Calu3 (cell line): ENCODE data around the gene AKAP9. TPM values are rescaled to one million over a fixed set of nuclear protein-coding genes. Genes with fewer than 3 reads are reported as not detected.

ENCODE experiments used
- BruUV-seq: library from RNA; stranded (reverse); fragments of 400-500 nt; replicated peaks from 2 replicates; lab custom pipeline; 2021; lab: Mats Ljungman, UMichigan
- CTCF ChIA-PET: fragments of 300-600 bp; sonication (Branson Sonifier 250); formaldehyde crosslinking; loops from one replicate; lab custom pipeline; 2022; ENCODE audit warnings: antibody characterized with exemption; lab: Charles Lee
- DNase-seq: peaks from one replicate; pipeline ENCODE4 v3.0.0; 2022
- H3K27ac Mint-ChIP-seq: one replicate; pipeline ENCODE4 v1.8.0; 2022; ENCODE audit warnings: mixed read lengths; ENCODE audit not compliant: unreplicated experiment
- H3K27me3 Mint-ChIP-seq: one replicate; pipeline ENCODE4 v1.8.0; 2022; ENCODE audit warnings: mixed read lengths; ENCODE audit not compliant: unreplicated experiment
- H3K36me3 Mint-ChIP-seq: one replicate; pipeline ENCODE4 v1.8.0; 2022; ENCODE audit warnings: mild to moderate bottlenecking, moderate library complexity, mixed read lengths; ENCODE audit not compliant: insufficient read depth, unreplicated experiment
- H3K4me1 Mint-ChIP-seq: one replicate; pipeline ENCODE4 v1.8.0; 2022; ENCODE audit warnings: mild to moderate bottlenecking, low read depth, mixed read lengths; ENCODE audit not compliant: unreplicated experiment
- H3K4me3 Mint-ChIP-seq: one replicate; pipeline ENCODE4 v1.8.0; 2022; ENCODE audit warnings: mild to moderate bottlenecking, low read depth, moderate library complexity, mixed read lengths; ENCODE audit not compliant: unreplicated experiment
- H3K9me3 Mint-ChIP-seq: one replicate; pipeline ENCODE4 v1.8.0; 2022; ENCODE audit warnings: low read depth, mixed read lengths; ENCODE audit not compliant: unreplicated experiment
- intact Hi-C: fragments of 100-400 bp; cut with micrococcal nuclease; formaldehyde crosslinking; loops from one replicate; pipeline ENCODE4 v1.10.0; 2022; ENCODE audit not compliant: unreplicated experiment
- total RNA-seq: library from RNA; stranded (reverse); gene quantifications from 2 replicates; pipeline ENCODE4 v1.2.3, GENCODE V29; 2022
- TF ChIP-seq, protein P1 (sequence below): fragments of 200-600 bp; IDR thresholded peaks from one replicate; pipeline ENCODE4 v1.8.0; 2022; ENCODE audit warnings: antibody characterized with exemption; ENCODE audit not compliant: unreplicated experiment

AKAP9 gene
- total RNA-seq, 1 experiment from 2014 or later: 33.4 TPM

- intact Hi-C loops: no loop called here
- no peaks in the 10 kb centered on the region for H3K27me3 Mint-ChIP-seq
- BruUV-seq: no TSS peak
- no peak overlapping the region for H3K27ac Mint-ChIP-seq
- no peaks in the 10 kb centered on the region for H3K36me3 Mint-ChIP-seq
- no peak for DNase-seq
- no peaks in the 10 kb centered on the region for H3K4me1 Mint-ChIP-seq
- H3K4me3 Mint-ChIP-seq: no peak overlapping the region
- no peaks in the 10 kb centered on the region for H3K9me3 Mint-ChIP-seq
- CTCF ChIA-PET: no interaction called here
- TF ChIP-seq, protein P1, sequence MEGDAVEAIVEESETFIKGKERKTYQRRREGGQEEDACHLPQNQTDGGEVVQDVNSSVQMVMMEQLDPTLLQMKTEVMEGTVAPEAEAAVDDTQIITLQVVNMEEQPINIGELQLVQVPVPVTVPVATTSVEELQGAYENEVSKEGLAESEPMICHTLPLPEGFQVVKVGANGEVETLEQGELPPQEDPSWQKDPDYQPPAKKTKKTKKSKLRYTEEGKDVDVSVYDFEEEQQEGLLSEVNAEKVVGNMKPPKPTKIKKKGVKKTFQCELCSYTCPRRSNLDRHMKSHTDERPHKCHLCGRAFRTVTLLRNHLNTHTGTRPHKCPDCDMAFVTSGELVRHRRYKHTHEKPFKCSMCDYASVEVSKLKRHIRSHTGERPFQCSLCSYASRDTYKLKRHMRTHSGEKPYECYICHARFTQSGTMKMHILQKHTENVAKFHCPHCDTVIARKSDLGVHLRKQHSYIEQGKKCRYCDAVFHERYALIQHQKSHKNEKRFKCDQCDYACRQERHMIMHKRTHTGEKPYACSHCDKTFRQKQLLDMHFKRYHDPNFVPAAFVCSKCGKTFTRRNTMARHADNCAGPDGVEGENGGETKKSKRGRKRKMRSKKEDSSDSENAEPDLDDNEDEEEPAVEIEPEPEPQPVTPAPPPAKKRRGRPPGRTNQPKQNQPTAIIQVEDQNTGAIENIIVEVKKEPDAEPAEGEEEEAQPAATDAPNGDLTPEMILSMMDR: no peak
Measured at GRCh38 chr7:92158660-92159575, 218.3 kb downstream of the AKAP9 start.

Other genes with a start within 250 kb of the AKAP9 start
- 11.5 and 15.8 TPM in 2 replicates for gene MTERF1, start 60.2 kb upstream of the AKAP9 start, total RNA-seq
- gene CYP51A1, start 193.6 kb downstream of the AKAP9 start, total RNA-seq: 99.5 and 105 TPM in 2 replicates
- not detected in 2 replicates for gene LRRD1, start 238.3 kb downstream of the AKAP9 start, total RNA-seq